Measurements from ENCODE around the gene SLC24A4. TPM values are rescaled to one million over a fixed set of nuclear protein-coding genes. Genes with fewer than 3 reads are reported as not detected.

SLC24A4 gene
- total RNA-seq, 4 donors from 2014 or later, result 0.08 to 0.37 (median 0.22) TPM

GRCh38 chr14:92373336-92373735 is 50.4 kb downstream of the SLC24A4 start:
- H3K4me3 ChIP-seq (ENCODE audit: low read depth, poor library complexity, severe bottlenecking), result no peak overlapping the region
- DNase-seq (ENCODE audit: low spot score in 2 of 2), result no peak
- intact Hi-C loops (cut with DNase I; ENCODE audit: low total_unique reads), result no loop called here
- 83 to 86% methylated on average over 7 of the region's 7 CpGs for WGBS, 2 donors
- TF ChIP-seq POLR2A (IDR thresholded peaks at IDR 0.05) (no peak), CTCF (IDR thresholded peaks at IDR 0.05) (no peak)

GRCh38 chr14:92380131-92380530 is 57.2 kb downstream of the SLC24A4 start:
- H3K4me3 ChIP-seq (ENCODE audit: low read depth, poor library complexity, severe bottlenecking), result no peak overlapping the region
- intact Hi-C loops (cut with DNase I; ENCODE audit: low total_unique reads), result no loop called here
- 76 to 82% methylated on average over 10 of the region's 10 CpGs for WGBS, 2 donors
- DNase-seq (ENCODE audit: low spot score in 2 of 2), result no peak
- no peak for TF ChIP-seq POLR2A (IDR thresholded peaks at IDR 0.05)
- no peak for TF ChIP-seq CTCF (IDR thresholded peaks at IDR 0.05)

- H3K4me3 ChIP-seq (ENCODE audit: low read depth, poor library complexity, severe bottlenecking), result no peak overlapping the region
- intact Hi-C loops (cut with DNase I; ENCODE audit: low total_unique reads), result no loop called here
- 91 to 97% methylated on average over 8 to 9 of the region's 9 CpGs for WGBS, 2 donors
- TF ChIP-seq CTCF (IDR thresholded peaks at IDR 0.05), result no peak
- no peak for TF ChIP-seq POLR2A (IDR thresholded peaks at IDR 0.05)
- DNase-seq (ENCODE audit: low spot score in 2 of 2), result no peak
Measured at GRCh38 chr14:92380582-92380981, 57.6 kb downstream of the SLC24A4 start.

- TF ChIP-seq CTCF (IDR thresholded peaks at IDR 0.05), result no peak
- TF ChIP-seq POLR2A (IDR thresholded peaks at IDR 0.05), result no peak
- no peak for DNase-seq (ENCODE audit: low spot score in 2 of 2)
- H3K4me3 ChIP-seq (ENCODE audit: low read depth, poor library complexity, severe bottlenecking), result no peak overlapping the region
- 58 to 71% methylated on average over 4 of the region's 4 CpGs for WGBS, 2 donors
- intact Hi-C loops (cut with DNase I; ENCODE audit: low total_unique reads), result no loop called here
Measured at GRCh38 chr14:92382677-92383076, 59.7 kb downstream of the SLC24A4 start.

- intact Hi-C loops (cut with DNase I; ENCODE audit: low total_unique reads), result no loop called here
- DNase-seq (ENCODE audit: low spot score in 2 of 2), result no peak
- no peak for TF ChIP-seq POLR2A (IDR thresholded peaks at IDR 0.05)
- TF ChIP-seq CTCF (IDR thresholded peaks at IDR 0.05), result no peak
- 76 to 84% methylated on average over 12 of the region's 12 CpGs for WGBS, 2 donors
- no peak overlapping the region for H3K4me3 ChIP-seq (ENCODE audit: low read depth, poor library complexity, severe bottlenecking)
Measured at GRCh38 chr14:92383805-92384204, 60.8 kb downstream of the SLC24A4 start.

- no peak overlapping the region for H3K4me3 ChIP-seq (ENCODE audit: low read depth, poor library complexity, severe bottlenecking)
- no peak for DNase-seq (ENCODE audit: low spot score in 2 of 2)
- 84 to 87% methylated on average over 5 of the region's 5 CpGs for WGBS, 2 donors
- TF ChIP-seq CTCF (IDR thresholded peaks at IDR 0.05), result no peak
- no peak for TF ChIP-seq POLR2A (IDR thresholded peaks at IDR 0.05)
- intact Hi-C loops (cut with DNase I; ENCODE audit: low total_unique reads), result no loop called here
Measured at GRCh38 chr14:92384461-92385133, 61.6 kb downstream of the SLC24A4 start.
